HG03097 (cell line): ENCODE measurements around the gene KEL.

Experiments used
- ATAC-seq: cut with Tn5 transposase; IDR thresholded peaks from one replicate; pipeline ENCODE4 v1.9.1; 2021; ENCODE audit not compliant: unreplicated experiment, low FRiP score

KEL gene

GRCh38 chr7:142963993-142964392, 1.8 kb upstream of the KEL start:
- ATAC-seq = no peak

GRCh38 chr7:142962991-142963390, 828 bp upstream of the KEL start:
- no peak for ATAC-seq

GRCh38 chr7:142961595-142961972, 579 bp downstream of the KEL start:
- ATAC-seq = no peak

- ATAC-seq = no peak
These were observed 1.1 kb downstream of the KEL start for GRCh38 chr7:142960955-142961512.

- ATAC-seq = no peak
These were observed 3.0 kb downstream of the KEL start for GRCh38 chr7:142959202-142959601.

GRCh38 chr7:142957723-142958122, 4.4 kb downstream of the KEL start:
- ATAC-seq = no peak

GRCh38 chr7:142956951-142957623, 5.1 kb downstream of the KEL start:
- no peak for ATAC-seq

GRCh38 chr7:142954680-142955268, 7.4 kb downstream of the KEL start:
- ATAC-seq = no peak

GRCh38 chr7:142950235-142950634, 11.9 kb downstream of the KEL start:
- ATAC-seq = no peak

- ATAC-seq = no peak
These were observed 13.6 kb downstream of the KEL start for GRCh38 chr7:142948603-142949002.

- ATAC-seq = no peak
These were observed 17.2 kb downstream of the KEL start for GRCh38 chr7:142945001-142945400.

- no peak for ATAC-seq
These were observed 18.4 kb downstream of the KEL start for GRCh38 chr7:142943706-142944268.

GRCh38 chr7:142942746-142943145, 19.4 kb downstream of the KEL start:
- ATAC-seq = no peak

- no peak for ATAC-seq
These were observed 20.6 kb downstream of the KEL start for GRCh38 chr7:142941541-142941940.

GRCh38 chr7:142940966-142941535, 21.1 kb downstream of the KEL start:
- ATAC-seq = no peak

- no peak for ATAC-seq
These were observed 22.8 kb downstream of the KEL start, which contains the start of gene LLCFC1 for GRCh38 chr7:142939226-142939910. Gene LLCFC1 (plus strand): TSS chr7:142939484. CDS start chr7:142939622, 138 bp downstream.

- no peak for ATAC-seq
These were observed 23.6 kb downstream of the KEL start for GRCh38 chr7:142938611-142939010.

GRCh38 chr7:142935941-142936565, 26.1 kb downstream of the KEL start:
- ATAC-seq = no peak

GRCh38 chr7:142934056-142934455, 28.1 kb downstream of the KEL start:
- no peak for ATAC-seq

- ATAC-seq = no peak
These were observed 28.5 kb downstream of the KEL start, which contains the start of gene TRPV5 for GRCh38 chr7:142933624-142934023. Gene TRPV5 (minus strand): TSS chr7:142933746. CDS start chr7:142933459, 287 bp downstream.
